H1 (cell line): ENCODE measurements around the gene SCAP. TPM values are rescaled to one million over a fixed set of nuclear protein-coding genes. Genes with fewer than 3 reads are reported as not detected.

Experiments
- CTCF ChIA-PET: fragments of 300-600 bp; sonication (Branson Sonifier 250); formaldehyde crosslinking; loops from one replicate; lab custom pipeline; 2021; ENCODE audit not compliant: partially characterized antibody; lab: Charles Lee
- POLR2A ChIA-PET: fragments of 300-600 bp; sonication (Branson Sonifier 250); formaldehyde crosslinking; loops from one replicate; lab custom pipeline; 2021; ENCODE audit warnings: inconsistent platforms; ENCODE audit not compliant: partially characterized antibody; lab: Charles Lee
- DNase-seq, 2 experiments: peaks; one replicate each; pipeline versions ENCODE4 v3.0.0 to v3.0.0-alpha.2; 2010 to 2022; ENCODE audit warnings: low spot score in 2 of 2, low read depth in 1 of 2, mixed read lengths in 1 of 2
- FAIRE-seq: peaks from 2 replicates; lab custom pipeline; 2011; peaks lifted over from hg19 to GRCh38; lab: Jason Lieb, UNC
- H2AFZ ChIP-seq: 2 replicates; pipeline ENCODE4 v1.8.1; 2012; ENCODE audit warnings: low read length, inconsistent platforms
- H2AK5ac ChIP-seq: 2 replicates; pipeline ENCODE4 v1.6.1; 2013; ENCODE audit warnings: low read depth, low read length
- H2BK120ac ChIP-seq: replicated peaks from 2 replicates; pipeline ENCODE3; 2013; ENCODE audit warnings: low read depth, low read length, inconsistent platforms
- H2BK12ac ChIP-seq: 2 replicates; pipeline ENCODE4 v1.6.1; 2013; ENCODE audit warnings: low read depth, low read length
- H2BK15ac ChIP-seq: 2 replicates; pipeline ENCODE4 v1.6.1; 2013; ENCODE audit warnings: low read length
- H2BK20ac ChIP-seq: 2 replicates; pipeline ENCODE4 v1.6.1; 2013; ENCODE audit warnings: low read length
- H2BK5ac ChIP-seq: 2 replicates; pipeline ENCODE4 v1.6.1; 2013; ENCODE audit warnings: low read depth, low read length
- H3K14ac ChIP-seq: 2 replicates; pipeline ENCODE4 v1.6.1; 2013; ENCODE audit warnings: inconsistent platforms; ENCODE audit not compliant: insufficient read length
- H3K18ac ChIP-seq: 2 replicates; pipeline ENCODE4 v1.6.1; 2013; ENCODE audit warnings: low read length; ENCODE audit errors: extremely low read depth
- H3K23ac ChIP-seq: 2 replicates; pipeline ENCODE4 v1.6.1; 2013; ENCODE audit warnings: inconsistent platforms; ENCODE audit not compliant: insufficient read length
- H3K23me2 ChIP-seq: 2 replicates; pipeline ENCODE4 v1.6.1; 2013; ENCODE audit warnings: low read depth, low read length
- H3K27ac ChIP-seq: 2 replicates; pipeline ENCODE4 v1.6.1; 2011; ENCODE audit warnings: low read depth, low read length, inconsistent platforms
- H3K27me3 ChIP-seq, 4 experiments: replicated peaks in 1 of 4; 1 replicate in 1 of 4; 2 replicates in 3 of 4; pipeline versions ENCODE4 v1.6.1 to v1.8.1; 2011 to 2013; ENCODE audit warnings: low read length in 3 of 4, mild to moderate bottlenecking in 3 of 4, inconsistent platforms in 2 of 4, mixed read lengths in 2 of 4, moderate library complexity in 1 of 4; ENCODE audit not compliant: control insufficient read depth in 3 of 4, insufficient read depth in 3 of 4; ENCODE audit errors: extremely low read depth in 1 of 4
- H3K36me3 ChIP-seq, 4 experiments: 2 replicates each; pipeline versions ENCODE4 v1.6.1 to v1.8.1; 2011 to 2013; ENCODE audit warnings: mild to moderate bottlenecking in 4 of 4, low read length in 3 of 4, moderate library complexity in 2 of 4, control low read depth in 1 of 4, inconsistent platforms in 1 of 4; ENCODE audit not compliant: insufficient read depth in 4 of 4, control insufficient read depth in 2 of 4
- H3K4ac ChIP-seq: replicated peaks from 2 replicates; pipeline ENCODE3; 2013; ENCODE audit warnings: low read length, low read depth, mixed read lengths, inconsistent platforms; ENCODE audit not compliant: insufficient read length
- H3K4me1 ChIP-seq, 4 experiments: replicated peaks in 1 of 4; 1 replicate in 1 of 4; 2 replicates in 3 of 4; pipeline versions ENCODE4 v1.6.1 to v1.8.1; 2011 to 2013; ENCODE audit warnings: low read length in 3 of 4, inconsistent platforms in 2 of 4, mixed read lengths in 1 of 4; ENCODE audit not compliant: insufficient read depth in 4 of 4, control insufficient read depth in 3 of 4
- H3K4me2 ChIP-seq, 2 experiments: 2 replicates each; pipeline versions ENCODE4 v1.6.1 to v1.8.1; 2011 to 2013; ENCODE audit warnings: low read depth in 2 of 2, low read length in 2 of 2, control low read depth in 1 of 2, inconsistent platforms in 1 of 2, mild to moderate bottlenecking in 1 of 2; ENCODE audit not compliant: insufficient read depth in 1 of 2
- H3K4me3 ChIP-seq, 4 experiments: fragments of 200-600, 300-600 bp in 1 of 4; sonication (generic), shearing (Covaris generic), sonication (Bioruptor Twin) in 1 of 4; 2 replicates each; pipeline versions ENCODE4 v1.5.1 to v1.8.1; 2011 to 2016; ENCODE audit warnings: low read length in 4 of 4, low read depth in 3 of 4, control low read depth in 2 of 4, inconsistent platforms in 2 of 4, mild to moderate bottlenecking in 2 of 4, mixed read lengths in 1 of 4, moderate library complexity in 1 of 4; ENCODE audit not compliant: insufficient read depth in 2 of 4; ENCODE audit errors: extremely low read depth in 1 of 4
- H3K56ac ChIP-seq: replicated peaks from 2 replicates; pipeline ENCODE3; 2013; ENCODE audit warnings: low read depth, mild to moderate bottlenecking, mixed read lengths, low read length, inconsistent platforms; ENCODE audit not compliant: insufficient read length
- H3K79me1 ChIP-seq: 2 replicates; pipeline ENCODE4 v1.6.1; 2013; ENCODE audit warnings: low read depth, low read length, control low read depth
- H3K79me2 ChIP-seq, 2 experiments: 2 replicates each; pipeline versions ENCODE4 v1.6.1 to v1.8.1; 2012 to 2013; ENCODE audit warnings: low read length in 2 of 2, mild to moderate bottlenecking in 2 of 2, inconsistent platforms in 1 of 2; ENCODE audit not compliant: insufficient read depth in 2 of 2, control insufficient read depth in 1 of 2
- H3K9ac ChIP-seq, 4 experiments: replicated peaks in 1 of 4; 1 replicate in 1 of 4; 2 replicates in 3 of 4; pipeline versions ENCODE4 v1.6.1 to v1.8.1; 2011 to 2013; ENCODE audit warnings: low read depth in 3 of 4, low read length in 3 of 4, control low read depth in 2 of 4, mild to moderate bottlenecking in 2 of 4, moderate library complexity in 2 of 4, inconsistent platforms in 1 of 4; ENCODE audit errors: extremely low read depth in 1 of 4
- H3K9me3 ChIP-seq, 2 experiments: 2 replicates each; pipeline versions ENCODE4 v1.6.1 to v1.8.1; 2012 to 2013; ENCODE audit warnings: mild to moderate bottlenecking in 2 of 2, moderate library complexity in 2 of 2, control low read depth in 1 of 2, inconsistent platforms in 1 of 2, low read depth in 1 of 2, low read length in 1 of 2, mixed read lengths in 1 of 2; ENCODE audit not compliant: insufficient read depth in 2 of 2
- H4K20me1 ChIP-seq, 2 experiments: replicated peaks in 1 of 2; 2 replicates each; pipeline versions ENCODE3 to v1.8.1; 2011 to 2013; ENCODE audit warnings: inconsistent platforms in 2 of 2, low read length in 2 of 2, mild to moderate bottlenecking in 1 of 2; ENCODE audit not compliant: insufficient read depth in 2 of 2, control insufficient read depth in 1 of 2
- H4K5ac ChIP-seq: 2 replicates; pipeline ENCODE4 v1.6.1; 2013; ENCODE audit warnings: low read length, low read depth, mixed read lengths, inconsistent platforms; ENCODE audit not compliant: insufficient read length
- H4K8ac ChIP-seq: 2 replicates; pipeline ENCODE4 v1.8.0; 2013; ENCODE audit warnings: mild to moderate bottlenecking, moderate library complexity, low read length, inconsistent platforms; ENCODE audit not compliant: insufficient read depth; ENCODE audit errors: extremely low read depth
- H4K91ac ChIP-seq: replicated peaks from 2 replicates; pipeline ENCODE3; 2013; ENCODE audit warnings: low read length, mixed read lengths, inconsistent platforms; ENCODE audit not compliant: insufficient read length
- ATF3 ChIP-seq: IDR thresholded peaks from 2 replicates; pipeline ENCODE4 v1.6.1; 2011; ENCODE audit warnings: low read depth, mild to moderate bottlenecking, low read length; ENCODE audit not compliant: insufficient read depth
- BCL11A ChIP-seq, 2 experiments: IDR thresholded peaks; one replicate each; pipeline ENCODE4 v1.6.1; 2011; ENCODE audit warnings: low read depth in 2 of 2, low read length in 2 of 2, mild to moderate bottlenecking in 2 of 2
- CBX5 ChIP-seq: fragments of 300-800, 300-1000 bp; sonication (generic); IDR thresholded peaks from 2 replicates; pipeline ENCODE4 v1.7.1; 2016; ENCODE audit warnings: antibody characterized with exemption, low read length, low read depth
- E2F6 ChIP-seq: IDR thresholded peaks from 2 replicates; pipeline ENCODE4 v1.6.1; 2012; ENCODE audit warnings: inconsistent platforms
- EGR1 ChIP-seq: IDR thresholded peaks from 2 replicates; pipeline ENCODE4 v1.6.1; 2011; ENCODE audit warnings: low read depth, low read length, borderline replicate concordance
- GABPA ChIP-seq: IDR thresholded peaks from 2 replicates; pipeline ENCODE4 v1.6.1; 2011; ENCODE audit warnings: mild to moderate bottlenecking, low read length, moderate library complexity, borderline replicate concordance; ENCODE audit not compliant: insufficient read depth
- JUND ChIP-seq: IDR thresholded peaks from 2 replicates; pipeline ENCODE4 v1.6.1; 2011; ENCODE audit warnings: mild to moderate bottlenecking, improper control_type of control experiment, low read length
- KDM1A ChIP-seq: fragments of 200-600, 300-600 bp; sonication (generic); IDR thresholded peaks from 2 replicates; pipeline ENCODE4 v1.7.1; 2016; ENCODE audit warnings: mild to moderate bottlenecking, low read length, borderline replicate concordance
- USF2 ChIP-seq: IDR thresholded peaks from 2 replicates; pipeline ENCODE4 v1.6.1; 2011; ENCODE audit warnings: low read length, improper control_type of control experiment
- ZNF274 ChIP-seq: IDR thresholded peaks from 2 replicates; pipeline ENCODE4 v1.7.0; 2012; ENCODE audit warnings: low read length, borderline replicate concordance; ENCODE audit errors: extremely low read depth
- WGBS, 2 experiments: shearing (Covaris generic) in 1 of 2; methylation state at CpG; one replicate each; pipeline versions ENCODE4 v1.1.6 to v1.1.7; 2013 to 2015; ENCODE audit warnings: low lambda C conversion rate in 2 of 2, mixed read lengths in 2 of 2, inconsistent platforms in 1 of 2, low coverage in 1 of 2, missing lambda C conversion rate in 1 of 2; ENCODE audit not compliant: insufficient replicate concordance in 2 of 2, insufficient coverage in 1 of 2, insufficient read length in 1 of 2; ENCODE audit errors: extremely low coverage in 1 of 2, missing lambda C conversion rate in 1 of 2; 5-methylcytosine and 5-hydroxymethylcytosine counted together
- polyA plus RNA-seq, 7 experiments: library from polyadenylated mRNA; depleted of rRNA in 3 of 7; stranded (reverse) in 5 of 7; unstranded in 2 of 7; fragments of >200 nt in 5 of 7; fragments of 200-250 nt in 2 of 7; gene quantifications; 1 replicate in 5 of 7; 2 replicates in 1 of 7; 4 replicates in 1 of 7; pipeline versions ENCODE4 v1.2.1 to v1.2.3, GENCODE V29; 2011 to 2013; ENCODE audit warnings: missing spikeins in 2 of 7, mixed read lengths in 2 of 7
- total RNA-seq: library from RNA; stranded (reverse); fragmentation: NEBNext Ultra II Directional; extraction: Animal tissue kit (Norgen Biotek cat#: 25700); gene quantifications from 2 replicates; pipeline ENCODE4 v1.2.1, GENCODE V29; 2021

The SCAP gene
- total and polyA plus RNA-seq, 2 of the 8 experiments (the other 6 are each of a cell fraction or from before 2014, with no cell fraction given): 74.0 to 114 TPM

- CTCF ChIA-PET: interaction anchor here (0.8 to 1.2 kb wide), 3 partner anchors 9 to 115 kb away, joined by 3 read pairs; no protein-coding TSS in a partner anchor
- Histone ChIP-seq H3K4me3 (peak overlapping the region; percentile 81 to 94 (median 88); a peak in 5 of 8 replicates), H2BK12ac (no peak overlapping the region; the same call in 1 of the 2 replicates), H3K56ac (no peak overlapping the region), H3K4me2 (peak overlapping the region; percentile 75 to 91), H2BK120ac (no peak overlapping the region), H3K23ac (no peak overlapping the region), H3K18ac (no peak overlapping the region), H3K36me3 (no peaks in the 10 kb centered on the region), H3K27me3 (no peaks in the 10 kb centered on the region), H3K27ac (no peak overlapping the region), H3K9me3 (no peaks in the 10 kb centered on the region), H2AFZ (no peak overlapping the region), H4K5ac (no peak overlapping the region), H3K23me2 (peaks cover 8% of the 10 kb centered on the region), H2BK20ac (no peak overlapping the region), H2BK5ac (no peak overlapping the region), H4K8ac (no peak overlapping the region), H3K4ac (no peak overlapping the region), H2AK5ac (no peak overlapping the region), H4K20me1 (peaks cover 0 to 9% of the 10 kb centered on the region in 2 experiments), H2BK15ac (no peak overlapping the region), H3K4me1 (peaks cover 3 to 5% (median 3%) of the 10 kb centered on the region in 4 experiments; a peak in 6 of 7 replicates), H3K14ac (no peak overlapping the region), H4K91ac (no peak overlapping the region), H3K79me1 (peaks cover 4% of the 10 kb centered on the region), H3K9ac (peak overlapping the region in 2 of 4 experiments; percentile 36 to 52; a peak in 3 of 7 replicates), H3K79me2 (peaks cover 3 to 21% of the 10 kb centered on the region in 2 experiments; a peak in 3 of 4 replicates)
- no peak for FAIRE-seq
- WGBS, 2 experiments: 93% methylated on average over 19 of the region's 19 CpGs; no CpG with 5 or more reads in 1 of the 2 experiments
- no peak for DNase-seq
- POLR2A ChIA-PET: interaction anchor here (0.6 to 2.1 kb wide), 9 partner anchors 9 to 1900 kb away, joined by 3 to 9 read pairs (median 5); partner anchors contain the start of gene SETD2
- TF ChIP-seq GABPA (no peak), USF2 (no peak), ATF3 (no peak), BCL11A (IDR thresholded peaks at IDR 0.05; ENCODE audit: low read depth in 2 of 2, low read length in 2 of 2) (no peak), EGR1 (no peak), E2F6 (no peak), KDM1A (no peak), ZNF274 (no peak), JUND (no peak), CBX5 (no peak)
Observed at GRCh38 chr3:47379411-47379899, 96.3 kb downstream of the SCAP start.
